HG02610 (cell line): Measurements from ENCODE around the gene ACIN1.
"Not testable (repeated sequence)": the region's sequence is repeated elsewhere in the genome, so short reads cannot be mapped to it uniquely, and the experiment has no call there.

Source experiments
- ATAC-seq: cut with Tn5 transposase; IDR thresholded peaks from one replicate; pipeline ENCODE4 v1.9.1; 2021; ENCODE audit warnings: mild to moderate bottlenecking, moderate library complexity; ENCODE audit not compliant: unreplicated experiment

ACIN1 gene

DNA sequence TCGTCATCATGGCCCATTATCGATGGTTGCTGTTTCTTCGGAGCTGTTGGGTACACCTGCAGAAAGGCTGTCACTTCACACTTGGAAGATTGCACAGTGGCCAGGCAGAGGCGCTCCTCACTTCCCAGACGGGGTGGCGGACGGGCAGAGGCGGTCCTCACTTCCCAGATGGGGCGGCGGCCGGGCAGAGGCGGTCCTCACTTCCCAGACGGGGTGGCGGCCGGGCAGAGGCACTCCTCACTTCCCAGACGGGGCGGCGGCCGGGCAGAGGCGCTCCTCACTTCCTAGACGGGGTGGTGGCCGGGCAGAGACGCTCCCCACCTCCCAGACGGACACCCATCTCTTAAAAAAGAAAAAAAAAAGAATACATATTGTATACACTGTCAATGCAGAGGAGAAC, 13.2 kb upstream of the ACIN1 start:
- ATAC-seq = not testable (repeated sequence)

DNA sequence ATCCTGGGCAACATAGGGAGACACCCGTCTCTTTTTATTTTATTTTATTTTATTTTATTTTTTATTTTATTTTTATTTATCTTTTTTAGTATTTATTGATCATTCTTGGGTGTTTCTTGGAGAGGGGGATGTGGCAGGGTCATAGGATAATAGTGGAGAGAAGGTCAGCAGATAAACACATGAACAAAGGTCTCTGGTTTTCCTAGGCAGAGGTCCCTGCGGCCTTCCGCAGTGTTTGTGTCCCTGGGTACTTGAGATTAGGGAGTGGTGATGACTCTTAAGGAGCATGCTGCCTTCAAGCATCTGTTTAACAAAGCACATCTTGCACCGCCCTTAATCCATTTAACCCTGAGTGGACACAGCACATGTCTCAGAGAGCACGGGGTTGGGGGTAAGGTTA, 12.7 kb upstream of the ACIN1 start:
- ATAC-seq = not testable (repeated sequence)

DNA sequence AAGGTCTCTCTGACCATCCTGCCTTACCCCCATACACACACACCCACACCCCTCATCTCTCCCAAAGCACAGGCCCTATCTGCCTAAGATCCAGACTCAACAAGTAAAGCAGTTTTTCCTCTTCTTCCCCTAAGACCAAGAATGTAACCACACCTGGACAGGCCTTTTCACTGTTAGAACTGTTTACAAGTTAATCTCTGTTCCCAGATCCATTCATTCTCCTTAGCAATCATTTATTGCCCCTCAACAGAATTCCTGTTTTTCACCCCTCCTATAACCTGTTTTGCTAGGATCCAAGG, 11.8 kb upstream of the ACIN1 start:
- no peak for ATAC-seq

DNA sequence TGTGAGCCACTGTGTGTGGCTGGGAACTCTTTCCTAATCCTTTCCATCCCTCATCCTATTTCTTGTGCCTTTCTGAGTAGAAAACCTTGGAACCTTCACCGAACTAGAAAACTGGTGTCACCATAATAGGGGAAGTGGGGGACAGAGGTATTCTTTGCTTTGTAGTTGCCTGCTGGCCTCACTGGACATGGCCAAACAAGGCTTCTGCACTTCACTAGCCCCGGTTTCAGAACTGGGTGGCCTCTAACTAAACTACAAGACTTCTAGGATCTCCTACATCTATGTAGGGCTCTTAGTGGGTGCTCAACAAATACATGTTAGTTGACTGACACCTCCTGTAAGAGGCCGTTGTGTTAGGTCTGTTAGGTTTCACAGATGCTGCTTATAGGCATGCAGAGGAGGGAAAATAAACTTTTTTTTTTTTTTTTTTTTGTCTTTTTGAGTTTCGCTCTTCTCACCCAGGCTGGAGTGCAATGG, 10.4 kb upstream of the ACIN1 start:
- no peak for ATAC-seq

DNA sequence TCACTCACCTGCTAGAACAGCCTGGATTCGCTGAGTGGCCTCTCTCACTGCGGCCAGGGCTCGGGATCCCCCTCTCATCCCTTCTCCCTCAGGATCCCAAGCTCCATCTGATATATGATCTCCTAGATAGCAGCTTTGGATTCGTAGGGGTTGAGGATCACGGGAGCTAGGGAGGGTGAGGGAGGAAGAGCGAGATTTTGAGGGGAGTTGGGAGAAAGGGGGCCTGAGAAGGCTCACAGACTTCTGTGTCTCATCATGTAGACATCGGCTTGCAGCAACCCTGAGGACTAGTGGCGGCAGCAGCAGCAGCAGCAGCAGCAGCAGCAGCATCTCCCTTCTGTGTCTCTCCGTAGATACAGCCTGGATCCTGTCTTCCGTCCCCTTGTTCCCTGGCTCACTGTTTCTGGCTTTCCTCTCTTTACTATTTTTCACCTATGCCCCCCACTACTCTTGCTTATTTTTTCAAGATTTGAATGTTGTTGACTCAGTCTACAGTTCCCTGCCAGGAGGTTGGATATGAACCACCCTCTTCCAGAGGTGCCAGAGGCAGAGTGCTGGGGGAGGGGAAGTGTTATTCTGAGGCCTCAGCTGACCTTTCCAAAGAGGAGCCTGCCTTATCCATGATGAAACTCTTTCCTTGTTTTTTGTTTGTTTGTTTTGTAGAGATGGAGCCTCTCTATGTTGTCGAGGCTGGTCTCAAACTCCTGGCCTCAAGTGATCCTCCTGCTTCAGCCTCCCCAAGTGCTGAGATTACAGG, 9.8 kb upstream of the ACIN1 start, which contains the start of gene CIROP:
Gene CIROP, minus strand, starts transcription at position 399 of the 757 bp plus-strand sequence. Its CDS starts 69 bp downstream, at position 330.
- ATAC-seq = no peak

DNA sequence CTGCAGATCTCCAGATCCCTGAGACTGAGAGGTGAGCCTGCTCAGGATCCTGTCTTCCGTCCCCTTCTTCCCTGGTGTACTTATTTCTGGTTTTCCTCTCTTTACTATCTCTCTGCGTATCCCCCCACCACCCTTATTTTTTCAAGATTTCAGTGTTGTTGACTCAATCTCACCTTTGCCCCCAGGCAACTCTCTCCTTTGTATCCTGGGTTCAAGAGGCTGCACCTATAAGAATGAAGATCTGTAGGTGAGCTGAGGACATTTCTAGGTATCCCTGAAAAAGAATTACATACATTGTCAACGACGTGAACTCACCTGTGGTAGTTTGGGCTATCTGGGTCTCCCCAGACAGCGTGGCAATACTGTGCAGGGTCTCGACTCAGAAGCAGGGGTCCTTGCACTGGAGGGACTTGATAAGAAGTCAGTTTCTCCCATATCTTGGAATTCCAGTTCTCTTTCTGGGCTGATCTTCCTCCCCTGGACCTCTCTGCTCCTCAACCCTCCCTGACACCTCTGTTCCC, 9.2 kb upstream of the ACIN1 start:
- no peak for ATAC-seq

DNA sequence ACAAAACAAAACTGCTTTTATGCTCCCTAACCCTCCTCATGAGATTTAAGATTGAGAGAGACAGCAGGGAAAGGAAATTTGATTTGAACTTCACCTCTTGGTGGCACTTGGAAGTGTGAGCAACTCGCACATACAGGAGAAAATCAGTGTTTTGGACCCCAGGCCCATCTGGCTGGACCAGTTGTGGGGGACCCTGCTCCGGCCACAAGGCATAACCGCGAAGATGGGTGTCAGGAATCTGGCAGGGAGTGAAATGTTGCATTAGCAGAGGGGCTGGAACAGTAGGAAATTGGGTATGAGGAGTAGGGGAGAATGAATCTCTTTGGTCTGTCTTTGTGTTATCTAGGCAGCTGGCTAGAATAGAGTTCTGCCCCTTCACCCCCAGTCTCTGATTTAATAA, 8.6 kb upstream of the ACIN1 start:
- no peak for ATAC-seq

DNA sequence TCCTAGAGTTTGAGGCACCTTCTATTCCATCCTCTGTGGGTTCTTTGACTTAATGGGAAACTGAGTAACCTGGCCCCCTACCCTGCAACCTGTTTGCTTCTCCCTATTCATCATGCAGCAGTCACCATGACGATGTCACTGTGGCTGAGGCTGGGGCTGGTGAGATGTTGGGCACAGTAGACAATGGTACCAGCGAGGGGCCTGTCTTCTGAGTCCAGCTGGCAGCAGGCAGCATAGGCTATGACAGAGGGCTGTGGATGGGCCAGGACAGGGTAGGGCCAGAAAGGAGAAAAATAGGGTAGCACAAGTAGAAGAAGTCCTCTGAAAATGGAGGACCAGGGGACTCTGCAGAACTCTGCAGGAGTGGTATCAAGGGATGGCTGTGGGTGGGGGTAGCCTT, 7.9 kb upstream of the ACIN1 start:
- no peak for ATAC-seq

DNA sequence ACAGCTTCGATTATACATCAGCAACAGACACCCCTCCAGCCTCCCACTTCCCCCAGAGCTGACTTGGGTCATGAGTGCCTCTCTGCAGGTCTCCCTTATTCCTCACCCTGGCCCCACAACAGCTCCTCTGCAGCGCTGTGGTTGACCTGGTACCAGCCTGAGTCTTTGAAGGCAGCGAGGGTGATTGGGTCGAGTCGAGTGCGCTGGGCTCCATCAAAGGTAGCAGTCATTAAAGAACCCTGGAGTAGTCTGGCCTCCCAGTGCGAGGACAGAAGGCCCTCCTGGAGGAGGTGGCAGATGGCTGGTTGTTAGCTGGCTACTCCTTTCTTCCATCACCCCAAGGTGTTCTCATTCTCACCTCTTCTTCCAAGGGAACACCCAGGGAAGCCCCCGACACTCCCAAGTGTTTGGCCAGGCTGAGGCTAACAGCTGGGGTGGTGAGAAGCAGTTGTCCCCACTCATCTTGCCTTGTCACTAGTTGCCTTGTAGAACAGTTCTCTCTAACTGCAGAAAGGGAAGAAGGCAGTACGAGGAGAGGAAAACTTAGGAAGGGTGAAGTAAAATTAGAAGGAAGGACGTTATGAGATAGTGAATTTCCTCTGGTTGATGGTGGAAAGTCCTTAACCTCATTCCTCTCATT, 7.2 kb upstream of the ACIN1 start:
- ATAC-seq = no peak

DNA sequence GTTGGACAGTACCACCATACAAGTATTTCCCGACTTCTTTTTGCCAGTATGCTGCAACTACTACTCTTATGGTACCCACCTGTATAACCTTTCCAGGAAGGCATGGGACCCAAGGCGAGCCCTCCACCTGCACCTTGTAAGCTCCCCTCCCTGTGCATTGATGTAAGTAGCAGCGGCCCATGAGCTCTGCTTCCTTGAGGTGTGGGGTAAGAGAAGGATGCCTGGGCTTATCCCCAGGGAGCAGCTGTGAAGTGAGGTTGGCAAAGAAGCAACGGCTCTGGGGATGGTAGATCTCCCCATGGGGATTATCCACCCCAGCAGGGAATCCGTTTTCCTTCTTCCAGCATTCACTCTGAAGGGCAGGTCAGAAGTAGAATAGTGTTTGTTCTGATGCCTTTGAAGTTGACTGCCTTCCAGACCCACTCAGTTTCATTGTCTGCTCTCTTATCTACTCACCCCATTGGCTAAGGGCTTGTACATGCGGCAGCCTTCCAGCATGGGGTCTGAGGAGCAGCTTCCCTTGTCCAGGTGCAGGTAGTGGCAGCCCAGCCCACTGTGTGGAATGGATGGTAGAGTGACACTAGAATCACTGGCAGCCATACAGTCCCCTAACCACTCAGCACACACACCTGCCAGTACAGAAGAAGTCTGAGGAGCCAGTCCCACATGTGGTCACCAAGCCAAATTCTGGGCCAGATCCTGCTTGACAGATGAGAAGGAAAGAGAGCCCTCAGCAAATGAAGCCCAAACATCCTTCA, 6.5 kb upstream of the ACIN1 start:
- no peak for ATAC-seq

DNA sequence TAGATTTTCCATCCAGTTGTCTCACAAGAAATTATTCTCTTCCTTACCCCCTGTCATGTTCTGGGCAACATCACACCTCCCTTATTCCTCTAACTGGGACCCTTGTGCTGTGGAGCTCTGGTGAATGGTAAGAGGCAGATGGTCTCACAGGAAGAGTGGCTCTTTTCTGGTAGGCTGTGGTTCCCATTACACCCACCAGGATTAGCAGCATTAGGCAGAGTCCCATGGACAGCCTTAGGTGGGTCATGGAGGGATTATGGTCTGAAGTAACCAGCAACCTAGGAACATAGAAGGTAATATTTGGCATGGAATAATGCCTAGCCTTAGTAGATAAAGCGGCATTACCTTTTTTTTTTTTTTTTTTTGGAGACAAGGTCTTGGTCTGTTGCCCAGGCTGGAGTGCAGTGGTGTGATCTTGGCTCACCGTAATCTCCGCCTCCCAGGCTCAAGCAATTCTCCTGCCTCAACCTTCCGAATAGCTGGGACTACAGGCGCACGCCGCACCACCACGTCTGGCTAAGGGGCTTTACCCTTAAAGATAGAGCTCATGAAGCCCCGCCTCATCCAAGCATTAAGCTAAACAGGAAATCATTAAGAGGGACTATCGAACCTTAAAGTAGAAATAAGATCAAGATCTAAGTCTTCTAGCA, 4.4 kb upstream of the ACIN1 start:
- no peak for ATAC-seq

DNA sequence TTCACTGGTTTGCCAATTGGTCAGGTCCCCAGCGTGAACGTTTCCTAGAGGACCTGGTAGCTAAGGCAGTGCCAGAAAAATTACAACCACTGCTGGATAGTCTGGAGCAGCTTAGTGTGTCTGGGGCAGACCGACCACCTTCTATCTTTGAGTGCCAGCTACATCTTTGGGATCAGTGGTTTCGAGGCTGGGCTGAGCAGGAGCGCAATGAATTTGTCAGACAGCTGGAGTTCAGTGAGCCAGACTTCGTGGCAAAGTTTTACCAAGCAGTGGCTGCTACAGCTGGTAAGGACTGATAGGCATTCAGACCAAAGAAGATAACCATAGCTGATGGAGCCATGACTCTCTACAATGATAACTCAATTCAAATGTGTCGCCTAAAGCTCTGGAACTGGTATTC, 2.9 kb upstream of the ACIN1 start:
- no peak for ATAC-seq

DNA sequence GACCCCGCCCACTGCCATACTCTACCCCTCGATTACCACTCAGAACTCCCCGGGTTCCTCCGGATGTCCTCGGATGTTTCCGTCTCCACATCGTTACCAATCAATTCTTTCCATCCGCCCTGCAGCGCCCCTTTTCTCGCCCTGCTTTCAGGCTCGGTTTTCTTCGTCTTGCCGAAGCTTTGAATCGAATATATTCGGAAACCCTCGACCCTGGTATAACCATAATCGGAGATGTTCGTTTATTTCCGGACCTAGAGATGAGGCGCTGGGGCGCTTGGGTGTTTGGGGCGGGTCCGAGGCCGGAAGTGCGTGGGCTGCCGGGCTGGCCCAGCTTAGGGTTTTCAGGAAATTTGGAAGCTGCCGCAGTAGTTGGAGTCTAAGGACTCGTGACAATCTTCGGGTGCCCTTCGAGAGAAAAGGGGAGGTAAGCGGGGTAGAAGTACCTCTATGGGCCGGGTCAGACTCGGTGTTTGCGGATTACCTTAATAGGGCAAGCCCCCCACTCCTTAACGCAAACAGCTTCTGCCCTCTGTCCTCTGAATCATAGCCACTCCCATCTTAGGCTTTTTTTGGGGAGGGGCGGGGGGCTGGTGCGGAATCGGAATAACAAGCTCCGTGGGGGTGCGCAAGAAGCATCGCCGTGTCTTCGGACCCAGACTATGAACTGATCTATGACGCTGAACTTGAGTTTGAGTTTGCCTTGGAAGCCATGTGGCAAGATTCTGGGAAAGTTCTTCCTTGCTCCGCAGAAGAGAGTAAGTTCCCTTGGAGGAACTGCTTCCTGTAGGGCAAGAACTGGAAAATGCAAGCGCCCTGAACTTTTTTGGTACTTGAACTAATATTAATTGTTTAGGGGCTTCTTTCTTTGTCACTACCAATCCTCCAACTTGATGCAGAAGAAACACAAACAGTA, 516 bp upstream of the ACIN1 start, which contains the start of gene C14orf119:
Gene C14orf119, plus strand, starts transcription at position 310 of the 913 bp plus-strand sequence. CDS start 2,154 bp downstream, outside the sequence.
- ATAC-seq = peak; percentile 92

DNA sequence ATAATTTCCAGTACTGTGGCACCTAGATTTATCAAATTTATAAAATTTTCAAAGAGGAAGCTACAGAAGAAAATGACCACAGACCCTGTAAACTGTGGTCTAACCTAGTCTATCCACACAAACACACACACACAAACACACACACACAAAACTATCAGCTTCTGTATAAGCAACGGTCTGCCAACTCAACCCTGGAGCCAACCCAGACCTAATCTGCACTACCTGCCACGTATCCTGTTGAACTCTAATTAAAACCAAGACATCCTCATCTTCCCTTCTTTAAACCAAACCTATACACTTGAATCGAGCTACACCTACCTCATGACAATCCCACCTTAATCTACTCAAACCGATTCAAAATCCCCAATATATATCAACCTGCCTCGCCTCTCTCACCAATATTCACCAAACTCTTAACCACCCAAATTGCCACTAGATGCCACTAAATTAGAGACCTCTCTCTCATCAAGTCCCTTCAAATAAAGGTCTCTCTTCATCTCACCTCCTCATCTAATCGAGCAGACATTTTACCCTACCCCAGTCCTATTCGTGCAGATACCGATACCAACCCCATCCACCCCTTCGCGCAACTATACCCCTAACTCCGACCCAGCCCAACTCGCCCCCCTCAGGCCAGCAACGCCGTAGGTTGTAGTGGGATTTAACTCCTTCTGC, 808 bp downstream of the ACIN1 start:
- no peak for ATAC-seq

DNA sequence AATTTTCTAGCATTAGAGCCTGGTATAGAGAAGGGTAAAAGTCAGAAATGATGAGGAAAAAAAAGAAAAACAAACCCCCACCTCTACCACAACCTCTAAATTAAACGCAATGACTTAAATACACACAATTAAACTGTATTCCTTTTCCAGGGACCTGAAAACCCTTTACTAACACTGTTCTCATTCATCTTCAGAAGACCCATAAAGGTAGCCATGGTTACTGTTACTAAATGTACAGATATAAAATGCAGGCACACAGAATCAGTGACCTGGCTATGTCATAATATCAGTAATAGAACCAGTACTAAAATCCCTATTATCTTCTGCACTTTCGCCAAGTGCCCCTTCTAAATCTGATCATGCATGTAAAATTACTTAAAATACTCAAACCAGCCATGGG, 1.4 kb downstream of the ACIN1 start:
- no peak for ATAC-seq

DNA sequence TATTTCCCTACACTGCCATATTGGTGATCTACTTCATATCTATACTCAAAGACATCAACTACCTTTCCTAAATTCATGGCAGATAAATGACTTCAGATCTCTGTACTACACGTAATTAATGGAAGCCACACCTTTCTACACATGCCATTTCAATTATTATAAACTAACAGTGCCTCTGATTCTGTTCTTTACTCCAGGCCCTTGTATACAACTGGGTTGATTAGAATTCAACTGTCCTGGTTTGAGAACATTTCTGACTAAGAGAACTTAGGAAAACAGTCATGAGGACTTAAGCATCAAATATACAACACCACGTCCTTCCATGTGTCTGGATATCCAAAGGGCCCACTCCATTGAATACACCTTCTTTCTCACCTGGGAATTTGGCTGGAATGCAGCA, 1.8 kb downstream of the ACIN1 start:
- ATAC-seq = no peak

DNA sequence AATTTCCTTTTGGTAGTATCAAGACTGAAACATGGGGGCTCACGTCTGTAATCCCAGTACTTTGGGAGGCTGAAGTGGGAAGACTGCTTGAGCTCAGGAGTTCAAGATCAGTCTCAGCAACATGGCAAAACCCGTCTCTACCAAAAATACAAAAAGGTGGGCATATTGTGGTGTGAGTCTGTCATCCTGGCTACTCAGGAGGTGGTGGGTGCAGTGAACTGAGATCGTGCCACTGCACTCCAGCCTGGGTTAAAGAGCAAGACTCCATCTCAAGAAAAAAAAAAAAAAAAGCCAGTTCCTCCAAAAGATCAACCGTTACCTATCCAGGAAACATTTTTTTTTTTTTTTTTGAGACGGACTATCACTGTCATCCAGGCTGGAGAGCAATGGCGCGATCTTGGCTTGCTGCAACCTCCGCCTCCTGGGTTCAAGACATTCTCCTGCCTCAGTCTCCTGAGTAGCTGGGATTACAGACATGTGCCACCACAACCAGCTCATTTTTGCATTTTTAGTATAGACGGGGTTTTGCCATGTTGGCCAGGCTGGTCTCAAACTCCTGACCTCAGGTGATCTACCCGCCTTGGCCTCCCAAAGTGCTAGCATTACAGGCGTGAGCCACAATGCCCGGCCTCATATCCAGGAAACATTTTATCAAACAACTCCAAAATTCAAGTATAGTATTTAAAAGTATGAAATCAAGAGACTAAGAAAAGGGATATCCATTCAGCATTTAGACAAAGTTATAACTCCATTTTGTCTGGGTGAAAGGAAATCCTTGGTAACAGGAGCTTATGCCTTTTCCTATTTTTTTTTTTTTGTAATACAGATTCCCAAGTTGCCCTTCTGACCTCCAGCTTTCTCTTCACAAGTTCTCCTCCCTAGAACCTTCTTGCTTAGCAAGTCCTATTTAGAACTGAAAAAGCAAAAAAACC, 3.4 kb downstream of the ACIN1 start:
- ATAC-seq = no peak

DNA sequence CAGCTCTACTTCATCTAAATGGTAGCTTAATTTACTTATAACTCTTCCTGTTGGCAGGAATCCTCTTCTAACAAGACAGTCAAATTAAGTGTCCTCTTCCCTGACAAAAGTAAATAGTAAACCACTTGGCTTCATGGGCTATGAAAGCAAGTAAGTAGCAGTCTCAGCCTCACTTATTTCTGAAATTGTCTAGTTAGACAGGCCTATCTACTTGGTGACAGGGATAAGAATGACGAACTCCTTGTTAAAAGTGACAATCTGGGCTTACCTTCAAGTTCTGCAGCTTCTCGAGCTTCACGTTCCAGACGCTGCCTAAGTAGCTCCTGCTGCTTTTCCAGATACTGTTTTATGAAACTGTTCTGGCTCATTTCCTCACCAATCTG, 4.7 kb downstream of the ACIN1 start:
- no peak for ATAC-seq
